ENCODE data around the gene MMEL1. TPM values are rescaled to one million over a fixed set of nuclear protein-coding genes. Genes with fewer than 3 reads are reported as not detected.

Gene MMEL1
- total and polyA plus RNA-seq, 2 donors (not counting 3 experiments of a cell fraction or from before 2014, with no cell fraction given) = 1.1 to 1.2 TPM

GRCh38 chr1:2561898-2562895 is 70.6 kb downstream of the MMEL1 start:
- H4K20me1 ChIP-seq (replicated peaks; ENCODE audit: control insufficient read depth, extremely low read depth, insufficient read depth, low read length) = no peaks in the 10 kb centered on the region
- BruUV-seq (replicated peaks) = no TSS peak
- peaks cover 0 to 9% of the 10 kb centered on the region in 2 experiments for H3K36me3 ChIP-seq (ENCODE audit: control insufficient read depth in 2 of 2, extremely low read depth in 1 of 2, insufficient read depth in 2 of 2, low read length in 2 of 2)
- H3K9me3 ChIP-seq (replicated peaks; ENCODE audit: control insufficient read depth, insufficient read depth, low read length) = no peaks in the 10 kb centered on the region
- FAIRE-seq (no peak), DNase-seq (ENCODE audit: low read depth, low spot score) (no peak)
- H3K4me1 ChIP-seq (ENCODE audit: control insufficient read depth, extremely low read depth, insufficient read depth, low read length) = no peaks in the 10 kb centered on the region
- H3K27ac ChIP-seq (ENCODE audit: insufficient read depth, low read depth, low read length) = no peak overlapping the region
- no peak overlapping the region for H3K9ac ChIP-seq (replicated peaks; ENCODE audit: extremely low read depth, insufficient read depth, low read length)
- H3K27me3 ChIP-seq (ENCODE audit: control insufficient read depth in 2 of 2, insufficient read depth in 2 of 2, low read length in 2 of 2) = no peaks in the 10 kb centered on the region
- intact Hi-C loops (cut with micrococcal nuclease) (no loop called here), dilution Hi-C loops (cut with MboI; ENCODE audit: extremely low pct_ligation_motif_present, low sequenced_read_pairs) (no loop called here)
- H3K79me2 ChIP-seq (ENCODE audit: control insufficient read depth, insufficient read depth, low read length) = no peaks in the 10 kb centered on the region
- no peak overlapping the region for H3K4me2 ChIP-seq (ENCODE audit: insufficient read depth, low read length)
- H2AFZ ChIP-seq (ENCODE audit: low read depth, low read length) = no peak overlapping the region
- CTCF ChIA-PET = interaction anchor here (1.2 to 2.8 kb wide), 8 partner anchors 8 to 891 kb away, joined by 3 to 14 read pairs (median 6); partner anchors contain the start of gene PRXL2B
- TF ChIP-seq EZH2 (IDR thresholded peaks at IDR 0.05; ENCODE audit: borderline replicate concordance, low read depth, low read length, severe bottlenecking) (no peak), CTCF (IDR thresholded peaks at IDR 0.05; ENCODE audit: extremely low read depth in 1 of 2, insufficient read depth in 1 of 2, low read depth in 1 of 2, low read length in 2 of 2) (peak; percentile 20 to 23)
- POLR2A ChIA-PET = no interaction called here
- H3K9me1 ChIP-seq (replicated peaks; ENCODE audit: control insufficient read depth, extremely low read depth, insufficient read depth, low read length) = no peaks in the 10 kb centered on the region
- H3K4me3 ChIP-seq (replicated peaks in 1 of 3; ENCODE audit: insufficient read depth in 1 of 3, low read depth in 1 of 3, low read length in 3 of 3) = no peak overlapping the region

- H3K79me2 ChIP-seq (ENCODE audit: control insufficient read depth, insufficient read depth, low read length) = no peaks in the 10 kb centered on the region
- H3K36me3 ChIP-seq (ENCODE audit: control insufficient read depth in 2 of 2, extremely low read depth in 1 of 2, insufficient read depth in 2 of 2, low read length in 2 of 2) = peaks cover 0 to 9% of the 10 kb centered on the region in 2 experiments
- H3K4me1 ChIP-seq (ENCODE audit: control insufficient read depth, extremely low read depth, insufficient read depth, low read length) = no peaks in the 10 kb centered on the region
- H4K20me1 ChIP-seq (replicated peaks; ENCODE audit: control insufficient read depth, extremely low read depth, insufficient read depth, low read length) = no peaks in the 10 kb centered on the region
- DNase-seq (ENCODE audit: low read depth, low spot score) (no peak), FAIRE-seq (no peak)
- no peak overlapping the region for H3K9ac ChIP-seq (replicated peaks; ENCODE audit: extremely low read depth, insufficient read depth, low read length)
- no peak overlapping the region for H2AFZ ChIP-seq (ENCODE audit: low read depth, low read length)
- intact Hi-C loops (cut with micrococcal nuclease) (no loop called here), dilution Hi-C loops (cut with MboI; ENCODE audit: extremely low pct_ligation_motif_present, low sequenced_read_pairs) (no loop called here)
- POLR2A ChIA-PET = no interaction called here
- H3K27me3 ChIP-seq (ENCODE audit: control insufficient read depth in 2 of 2, insufficient read depth in 2 of 2, low read length in 2 of 2) = no peaks in the 10 kb centered on the region
- CTCF ChIA-PET = interaction anchor here (1.0 to 2.8 kb wide), 9 partner anchors 9 to 891 kb away, joined by 3 to 14 read pairs (median 5); partner anchors contain the start of gene PRXL2B
- TF ChIP-seq MAX (IDR thresholded peaks at IDR 0.05; ENCODE audit: insufficient read depth, insufficient read length) (no peak), MYC (IDR thresholded peaks at IDR 0.05; ENCODE audit: low read depth, low read length) (no peak), POLR2AphosphoS5 (IDR thresholded peaks at IDR 0.05; ENCODE audit: insufficient read depth, low read depth, low read length) (no peak), EZH2 (IDR thresholded peaks at IDR 0.05; ENCODE audit: borderline replicate concordance, low read depth, low read length, severe bottlenecking) (no peak), GATA2 (IDR thresholded peaks at IDR 0.05; ENCODE audit: insufficient read depth, insufficient read length, low read depth, low read length) (no peak), POLR2A (IDR thresholded peaks at IDR 0.05; ENCODE audit: low read depth, low read length) (no peak), FOS (IDR thresholded peaks at IDR 0.05; ENCODE audit: borderline replicate concordance, insufficient read depth, low read length) (no peak)
- H3K4me3 ChIP-seq (replicated peaks in 1 of 3; ENCODE audit: insufficient read depth in 1 of 3, low read depth in 1 of 3, low read length in 3 of 3) = no peak overlapping the region
- no peaks in the 10 kb centered on the region for H3K9me1 ChIP-seq (replicated peaks; ENCODE audit: control insufficient read depth, extremely low read depth, insufficient read depth, low read length)
- H3K4me2 ChIP-seq (ENCODE audit: insufficient read depth, low read length) = no peak overlapping the region
- H3K27ac ChIP-seq (ENCODE audit: insufficient read depth, low read depth, low read length) = no peak overlapping the region
- no peaks in the 10 kb centered on the region for H3K9me3 ChIP-seq (replicated peaks; ENCODE audit: control insufficient read depth, insufficient read depth, low read length)
- no TSS peak for BruUV-seq (replicated peaks)
These were observed 71.4 kb downstream of the MMEL1 start for GRCh38 chr1:2561446-2561845.

Data from endothelial cell of umbilical vein (primary cell).